SK-N-SH (cell line): ENCODE results near the gene BMP2. TPM values are rescaled to one million over a fixed set of nuclear protein-coding genes. Genes with fewer than 3 reads are reported as not detected.
A peak's percentile ranks its signal among the peaks of the same experiment; 100 is the strongest.

Experiments used
- CTCF ChIA-PET: fragments of 300-600, 350-600 bp; formaldehyde crosslinking; extraction: SDS; loops from one replicate; lab custom pipeline; 2021; lab: Yijun Ruan, JAX
- POLR2A ChIA-PET: fragments of 350-600 bp; sonication (Branson Sonifier 250); formaldehyde crosslinking; extraction: SDS; loops from one replicate; lab custom pipeline; 2020; ENCODE audit warnings: antibody characterized with exemption, inconsistent platforms; lab: Yijun Ruan, JAX
- DNase-seq: peaks from one replicate; pipeline ENCODE4 v3.0.0; 2012
- H2AFZ ChIP-seq: fragments of 200-600 bp; sonication (generic); 2 replicates; pipeline ENCODE4 v1.8.1; 2016; ENCODE audit warnings: antibody characterized with exemption, mild to moderate bottlenecking, low read depth
- H3F3A ChIP-seq: fragments of 200-600 bp; sonication (generic); replicated peaks from 2 replicates; pipeline ENCODE3; 2016; ENCODE audit warnings: antibody characterized with exemption, mild to moderate bottlenecking; ENCODE audit not compliant: insufficient read depth
- H3K27ac ChIP-seq, 2 experiments: fragments of 200-500 bp in 1 of 2; fragments of 200-600 bp in 1 of 2; sonication (Bioruptor generic) in 1 of 2; sonication (generic), shearing (Covaris generic) in 1 of 2; 2 replicates each; pipeline versions ENCODE4 v1.5.1 to v1.6.1; 2014 to 2016; ENCODE audit warnings: low read depth in 2 of 2, inconsistent platforms in 1 of 2, low read length in 1 of 2, mild to moderate bottlenecking in 1 of 2, mixed read lengths in 1 of 2
- H3K27me3 ChIP-seq: fragments of 200-600 bp; sonication (generic), shearing (Covaris generic); 2 replicates; pipeline ENCODE4 v1.6.1; 2016; ENCODE audit warnings: mixed run types; ENCODE audit not compliant: insufficient read depth
- H3K36me3 ChIP-seq, 2 experiments: fragments of 200-500 bp in 1 of 2; fragments of 200-600 bp in 1 of 2; sonication (Bioruptor generic) in 1 of 2; sonication (generic) in 1 of 2; replicated peaks in 1 of 2; 2 replicates each; pipeline versions ENCODE3 to v1.5.1; 2014 to 2016; ENCODE audit warnings: low read length in 1 of 2, mild to moderate bottlenecking in 1 of 2; ENCODE audit not compliant: insufficient read depth in 2 of 2, control insufficient read depth in 1 of 2
- H3K4me1 ChIP-seq, 2 experiments: fragments of 200-500 bp in 1 of 2; fragments of 200-600 bp in 1 of 2; sonication (Bioruptor generic) in 1 of 2; sonication (generic), shearing (Covaris generic) in 1 of 2; 2 replicates each; pipeline versions ENCODE4 v1.5.1 to v1.6.1; 2014 to 2016; ENCODE audit warnings: low read depth in 1 of 2, low read length in 1 of 2, mixed run types in 1 of 2; ENCODE audit not compliant: insufficient read depth in 2 of 2, control insufficient read depth in 1 of 2
- H3K4me2 ChIP-seq: fragments of 200-600 bp; sonication (generic), shearing (Covaris generic); 2 replicates; pipeline ENCODE4 v1.6.1; 2017; ENCODE audit warnings: mixed run types
- H3K4me3 ChIP-seq, 2 experiments: fragments of 200-500 bp in 1 of 2; fragments of 200-600 bp in 1 of 2; sonication (Bioruptor generic) in 1 of 2; sonication (generic), shearing (Covaris generic) in 1 of 2; 2 replicates each; pipeline versions ENCODE4 v1.5.1 to v1.8.1; 2014 to 2016; ENCODE audit warnings: low read depth in 2 of 2, inconsistent platforms in 1 of 2, low read length in 1 of 2, mild to moderate bottlenecking in 1 of 2, mixed read lengths in 1 of 2, moderate library complexity in 1 of 2
- H3K79me2 ChIP-seq: fragments of 200-600 bp; sonication (generic); 2 replicates; pipeline ENCODE4 v1.8.1; 2017; ENCODE audit warnings: mild to moderate bottlenecking; ENCODE audit not compliant: insufficient read depth
- H3K9ac ChIP-seq: fragments of 200-600 bp; sonication (generic); 2 replicates; pipeline ENCODE4 v1.6.1; 2017; ENCODE audit warnings: mixed run types
- H3K9me2 ChIP-seq: fragments of 200-600 bp; sonication (generic); 2 replicates; pipeline ENCODE4 v1.6.1; 2017; ENCODE audit warnings: mixed run types
- H3K9me3 ChIP-seq: fragments of 200-600 bp; sonication (generic); 2 replicates; pipeline ENCODE4 v1.6.1; 2017; ENCODE audit warnings: mixed run types, mild to moderate bottlenecking, moderate library complexity
- H4K20me1 ChIP-seq: fragments of 200-600 bp; sonication (generic); 2 replicates; pipeline ENCODE4 v1.6.1; 2017; ENCODE audit warnings: mild to moderate bottlenecking, mixed run types; ENCODE audit not compliant: insufficient read depth
- CHD2 ChIP-seq: fragments of 150-350 bp; IDR thresholded peaks from 2 replicates; pipeline ENCODE4 v1.6.1; 2018; ENCODE audit warnings: low read length; ENCODE audit not compliant: partially characterized antibody
- CTCF ChIP-seq: fragments of 200-600 bp; sonication (generic); IDR thresholded peaks from 2 replicates; pipeline ENCODE4 v1.6.1; 2017; ENCODE audit warnings: antibody characterized with exemption, mild to moderate bottlenecking, moderate library complexity
- EZH2phosphoT487 ChIP-seq: fragments of 200-600 bp; sonication (generic); IDR thresholded peaks from 2 replicates; pipeline ENCODE4 v1.6.1; 2017; ENCODE audit warnings: low read depth, mixed run types, mild to moderate bottlenecking, antibody characterized with exemption, moderate library complexity, borderline replicate concordance
- FOXJ3 ChIP-seq: sonication (generic); formaldehyde crosslinking; IDR thresholded peaks from 2 replicates; pipeline ENCODE4 v1.5.1; 2020; ENCODE audit warnings: mild to moderate bottlenecking, missing genetic modification reagents
- FOXM1 ChIP-seq: IDR thresholded peaks from 2 replicates; pipeline ENCODE4 v1.4.0; 2012; ENCODE audit warnings: low read depth, mild to moderate bottlenecking
- GABPA ChIP-seq: IDR thresholded peaks from 2 replicates; pipeline ENCODE4 v1.4.0; 2012; ENCODE audit warnings: low read depth, mild to moderate bottlenecking
- GATA2 ChIP-seq: sonication (generic); formaldehyde crosslinking; IDR thresholded peaks from 2 replicates; pipeline ENCODE4 v1.5.0; 2020; ENCODE audit warnings: mild to moderate bottlenecking, missing genetic modification reagents
- PBX3 ChIP-seq: IDR thresholded peaks from 2 replicates; pipeline ENCODE4; 2012
- RAD21 ChIP-seq: IDR thresholded peaks from 2 replicates; pipeline ENCODE4 v1.6.1; 2012; ENCODE audit warnings: mild to moderate bottlenecking, low read length
- RXRA ChIP-seq: IDR thresholded peaks from 2 replicates; pipeline ENCODE4 v1.4.0; 2012; ENCODE audit warnings: low read depth, mild to moderate bottlenecking, borderline replicate concordance
- SIN3A ChIP-seq: IDR thresholded peaks from 2 replicates; pipeline ENCODE4 v1.6.1; 2012; ENCODE audit warnings: low read depth, mild to moderate bottlenecking, low read length, moderate library complexity, borderline replicate concordance
- SMC3 ChIP-seq: IDR thresholded peaks from 2 replicates; pipeline ENCODE4 v1.6.1; 2012; ENCODE audit warnings: low read depth, low read length, improper control_type of control experiment
- YY1 ChIP-seq: IDR thresholded peaks from 2 replicates; pipeline ENCODE4 v1.4.0; 2012; ENCODE audit warnings: low read depth, mild to moderate bottlenecking
- WGBS: methylation state at CpG from one replicate; pipeline ENCODE4 v1.1.6; 2017; ENCODE audit warnings: low lambda C conversion rate; 5-methylcytosine and 5-hydroxymethylcytosine counted together
- polyA plus RNA-seq, 3 experiments: library from polyadenylated mRNA; depleted of rRNA; stranded (reverse); fragments of >200 nt; gene quantifications; 2 replicates each; pipeline ENCODE4 v1.2.3, GENCODE V29; 2012

Gene BMP2
- polyA plus RNA-seq, 1 of the 3 experiments (the other 2 are of a cell fraction): 0.25 TPM

- Histone ChIP-seq H2AFZ (no peak overlapping the region), H3K9me3 (no peaks in the 10 kb centered on the region), H3K4me1 (no peaks in the 10 kb centered on the region), H3K36me3 (no peaks in the 10 kb centered on the region), H3K9ac (no peak overlapping the region), H3K9me2 (no peaks in the 10 kb centered on the region), H3K27me3 (no peaks in the 10 kb centered on the region), H3K79me2 (no peaks in the 10 kb centered on the region), H4K20me1 (no peaks in the 10 kb centered on the region), H3K27ac (no peak overlapping the region), H3F3A (no peaks in the 10 kb centered on the region), H3K4me3 (no peak overlapping the region; a peak in 1 of 4 replicates), H3K4me2 (no peak overlapping the region)
- peak; percentile 53 for DNase-seq
- CTCF ChIA-PET: interaction anchor here (0.6 to 2.1 kb wide), 12 partner anchors 8 to 1894 kb away, joined by 3 to 6 read pairs (median 3); partner anchors contain the start of gene BMP2
- POLR2A ChIA-PET: no interaction called here
- WGBS: 0% methylated on average over 1 of the region's 1 CpG
- TF ChIP-seq EZH2phosphoT487 (no peak), GATA2 (no peak), YY1 (no peak), SMC3 (peak; percentile 73), FOXJ3 (CRISPR knock-in tag) (no peak), CTCF (peak; percentile 71), FOXM1 (no peak), RAD21 (peak; percentile 63), RXRA (no peak), PBX3 (peak; percentile 37), SIN3A (no peak)
These were observed 61.4 kb downstream of the BMP2 start for GRCh38 chr20:6828794-6829423.

- CTCF ChIA-PET: interaction anchor here (0.6 to 2.1 kb wide), 11 partner anchors 29 to 1893 kb away, joined by 3 to 6 read pairs (median 3); no protein-coding TSS in a partner anchor
- H3K79me2 ChIP-seq: no peaks in the 10 kb centered on the region
- no peak overlapping the region for H2AFZ ChIP-seq
- H3K9me2 ChIP-seq: no peaks in the 10 kb centered on the region
- no peak for DNase-seq
- TF ChIP-seq GABPA (no peak), CTCF (peak; percentile 17; the same call in 1 of the 2 replicates), CHD2 (no peak)
- no peaks in the 10 kb centered on the region for H3K36me3 ChIP-seq
- no peaks in the 10 kb centered on the region for H3K4me1 ChIP-seq
- no peaks in the 10 kb centered on the region for H3K9me3 ChIP-seq
- 29% methylated on average over 1 of the region's 1 CpG for WGBS
- no peak overlapping the region for H3K4me3 ChIP-seq
- no peaks in the 10 kb centered on the region for H4K20me1 ChIP-seq
- H3K27me3 ChIP-seq: no peaks in the 10 kb centered on the region
- no peaks in the 10 kb centered on the region for H3F3A ChIP-seq
- H3K4me2 ChIP-seq: no peak overlapping the region
- H3K9ac ChIP-seq: no peak overlapping the region
- no peak overlapping the region for H3K27ac ChIP-seq
- POLR2A ChIA-PET: no interaction called here
These were observed 62.1 kb downstream of the BMP2 start for GRCh38 chr20:6829510-6830116.
